DMS 273 (cell line): Measurements from ENCODE around the gene MDGA2.

Experiments
- DNase-seq: peaks from one replicate; lab custom pipeline; 2025; ENCODE audit not compliant: unreplicated experiment; lab: John Stamatoyannopoulos, UW

Gene MDGA2

GRCh38 chr14:47675466-47676314, at the start of gene MDGA2:
Gene MDGA2, minus strand, starts transcription at chr14:47675605.
- peak; percentile 46 for DNase-seq

GRCh38 chr14:47722929-47723693, 47.7 kb upstream of the MDGA2 start:
- no peak for DNase-seq

- DNase-seq: no peak
Observed at GRCh38 chr14:47720281-47720680, 44.9 kb upstream of the MDGA2 start.

- DNase-seq: no peak
Observed at GRCh38 chr14:47715330-47715729, 39.9 kb upstream of the MDGA2 start.

GRCh38 chr14:47710581-47710980, 35.2 kb upstream of the MDGA2 start:
- no peak for DNase-seq

- DNase-seq: no peak
Observed at GRCh38 chr14:47705683-47706082, 30.3 kb upstream of the MDGA2 start.

- DNase-seq: no peak
Observed at GRCh38 chr14:47691829-47692228, 16.4 kb upstream of the MDGA2 start.

- no peak for DNase-seq
Observed at GRCh38 chr14:47678993-47679392, 3.6 kb upstream of the MDGA2 start.

- no peak for DNase-seq
Observed at GRCh38 chr14:47678157-47678556, 2.8 kb upstream of the MDGA2 start.

GRCh38 chr14:47676315-47676617, 861 bp upstream of the MDGA2 start:
- DNase-seq: no peak

- DNase-seq: peak; percentile 35
Observed at GRCh38 chr14:47674543-47675465, 601 bp downstream of the MDGA2 start.

- DNase-seq: peak; percentile 33
Observed at GRCh38 chr14:47674148-47674542, 1.3 kb downstream of the MDGA2 start.

GRCh38 chr14:47665337-47666134, 9.9 kb downstream of the MDGA2 start:
- DNase-seq: no peak

- no peak for DNase-seq
Observed at GRCh38 chr14:47662466-47662865, 12.9 kb downstream of the MDGA2 start.

- no peak for DNase-seq
Observed at GRCh38 chr14:47660158-47660557, 15.2 kb downstream of the MDGA2 start.

- DNase-seq: no peak
Observed at GRCh38 chr14:47658041-47658440, 17.4 kb downstream of the MDGA2 start.

GRCh38 chr14:47657143-47657542, 18.3 kb downstream of the MDGA2 start:
- DNase-seq: no peak

- no peak for DNase-seq
Observed at GRCh38 chr14:47651337-47651736, 24.1 kb downstream of the MDGA2 start.

- DNase-seq: no peak
Observed at GRCh38 chr14:47637753-47638152, 37.7 kb downstream of the MDGA2 start.
